ENCODE data around the gene REV1.

GRCh38 chr2:99478632-99479031, 11.2 kb downstream of the REV1 start:
- no peak for TF ChIP-seq POLR2A (IDR thresholded peaks at IDR 0.05; ENCODE audit: low read length)
- no peak for TF ChIP-seq GATA1 (IDR thresholded peaks at IDR 0.05; ENCODE audit: low read depth, low read length)
